ENCODE results near the gene PIK3R2.

GRCh38 chr19:18137657-18138339 is 15.2 kb upstream of the PIK3R2 start:
- no peak for TF ChIP-seq GATA2 (IDR thresholded peaks at IDR 0.05; ENCODE audit: low read depth, low read length)
- TF ChIP-seq GATA3 (IDR thresholded peaks at IDR 0.05; ENCODE audit: low read depth, low read length) = no peak
